Anterior cingulate cortex (tissue), 58 donors: ENCODE measurements around the gene GHRH.

Source experiments
- DNase-seq, 58 donors: peaks; one replicate each; lab custom pipeline; 2025; lab: John Stamatoyannopoulos, UW

The GHRH gene

GRCh38 chr20:37219751-37220668 lies 41.6 kb downstream of the GHRH start:
- DNase-seq: no peak

GRCh38 chr20:37218976-37219375 lies 42.6 kb downstream of the GHRH start:
- no peak for DNase-seq

GRCh38 chr20:37218441-37218840 lies 43.2 kb downstream of the GHRH start:
- DNase-seq: no peak

- no peak for DNase-seq
These were observed 51.8 kb downstream of the GHRH start for GRCh38 chr20:37209661-37210314.

- no peak for DNase-seq
These were observed 52.4 kb downstream of the GHRH start for GRCh38 chr20:37209193-37209592.

GRCh38 chr20:37207171-37207570 lies 54.4 kb downstream of the GHRH start:
- DNase-seq: no peak

GRCh38 chr20:37205794-37206193 lies 55.8 kb downstream of the GHRH start:
- DNase-seq: no peak

GRCh38 chr20:37205130-37205529 lies 56.5 kb downstream of the GHRH start:
- no peak for DNase-seq

- peak in 1 of 58 donors; percentile 9 for DNase-seq
These were observed 57.6 kb downstream of the GHRH start for GRCh38 chr20:37204056-37204455.

GRCh38 chr20:37202267-37202943 lies 59.2 kb downstream of the GHRH start:
- peak in 1 of 58 donors; percentile 24 for DNase-seq

GRCh38 chr20:37201827-37202162 lies 59.8 kb downstream of the GHRH start:
- no peak for DNase-seq
